ENCODE results near the gene POGZ. TPM values are rescaled to one million over a fixed set of nuclear protein-coding genes. Genes with fewer than 3 reads are reported as not detected.

Gene POGZ
- total RNA-seq (2016; rRNA removed; fragmentation: Illumina TruSeq; extraction: Trizol) (15.3 and 17.1 TPM in 2 replicates), polyA plus RNA-seq (2011; rRNA removed) (45.6 and 46.9 TPM in 2 replicates), polyA minus RNA-seq (2011; rRNA and poly(A)+ RNA removed; ENCODE audit: low replicate concordance) (103 and 173 TPM in 2 replicates), Bru-seq, nascent RNA (percentile 81 among the genes with signal in this experiment), BruChase-seq, experiment 1, labeled RNA remaining after a 6-hour chase (percentile 90 among the genes with signal in this experiment), BruChase-seq, experiment 2, labeled RNA remaining after a 2-hour chase (percentile 88 among the genes with signal in this experiment)
- total RNA-seq (2016; cell fraction: cytosol; rRNA removed; fragmentation: Illumina TruSeq; extraction: Trizol; ENCODE audit: low read depth) = 3.4 and 3.9 TPM in 2 replicates
- 14.3 and 16.4 TPM in 2 replicates for total RNA-seq (2016; cell fraction: insoluble cytoplasmic fraction; rRNA removed; fragmentation: Illumina TruSeq; extraction: Trizol)
- total RNA-seq (2016; cell fraction: membrane; rRNA removed; fragmentation: Illumina TruSeq; extraction: Trizol) = 7.3 and 9.4 TPM in 2 replicates
- total RNA-seq (2016; cell fraction: nucleus; rRNA removed; fragmentation: Illumina TruSeq; extraction: Trizol) = 26.6 and 27.0 TPM in 2 replicates
- 14.1 and 15.0 TPM in 2 replicates for polyA plus RNA-seq (2011; cell fraction: cytosol; rRNA removed)
- polyA plus RNA-seq (2011; cell fraction: nucleus; rRNA removed) = 85.3 and 95.0 TPM in 2 replicates
- 22.9 and 30.0 TPM in 2 replicates for polyA plus RNA-seq (2012)
- 0.70 and 1.2 TPM in 2 replicates for polyA plus RNA-seq (2016; cell fraction: cytosol; fragmentation: Illumina TruSeq; extraction: Trizol; ENCODE audit: low read depth)
- polyA plus RNA-seq (2016; cell fraction: insoluble cytoplasmic fraction; fragmentation: Illumina TruSeq; extraction: Trizol; ENCODE audit: low read depth) = 18.4 and 20.8 TPM in 2 replicates
- polyA plus RNA-seq (2016; cell fraction: membrane; fragmentation: Illumina TruSeq; extraction: Trizol; ENCODE audit: low read depth) = 2.7 and 2.9 TPM in 2 replicates
- polyA plus RNA-seq (2016; cell fraction: nucleus; fragmentation: Illumina TruSeq; extraction: Trizol; ENCODE audit: insufficient read depth, low read depth) = 55.5 and 69.5 TPM in 2 replicates
- 25.2 and 28.6 TPM in 2 replicates for polyA minus RNA-seq (2011; cell fraction: cytosol; rRNA and poly(A)+ RNA removed)
- polyA minus RNA-seq (2011; cell fraction: nucleus; rRNA and poly(A)+ RNA removed) = 80.1 and 101 TPM in 2 replicates
- long read RNA-seq, experiment 1, partial matches to known transcripts = 2 of 7 reads
- long read RNA-seq, experiment 1, other reads (novel, unspliced or antisense) = 5 of 7 reads
- long read RNA-seq, experiment 2, full-length matches to known transcripts = 2 of 25 reads
- long read RNA-seq, experiment 2, partial matches to known transcripts = 2 of 25 reads
- long read RNA-seq, experiment 2, other reads (novel, unspliced or antisense) = 21 of 25 reads

DNA sequence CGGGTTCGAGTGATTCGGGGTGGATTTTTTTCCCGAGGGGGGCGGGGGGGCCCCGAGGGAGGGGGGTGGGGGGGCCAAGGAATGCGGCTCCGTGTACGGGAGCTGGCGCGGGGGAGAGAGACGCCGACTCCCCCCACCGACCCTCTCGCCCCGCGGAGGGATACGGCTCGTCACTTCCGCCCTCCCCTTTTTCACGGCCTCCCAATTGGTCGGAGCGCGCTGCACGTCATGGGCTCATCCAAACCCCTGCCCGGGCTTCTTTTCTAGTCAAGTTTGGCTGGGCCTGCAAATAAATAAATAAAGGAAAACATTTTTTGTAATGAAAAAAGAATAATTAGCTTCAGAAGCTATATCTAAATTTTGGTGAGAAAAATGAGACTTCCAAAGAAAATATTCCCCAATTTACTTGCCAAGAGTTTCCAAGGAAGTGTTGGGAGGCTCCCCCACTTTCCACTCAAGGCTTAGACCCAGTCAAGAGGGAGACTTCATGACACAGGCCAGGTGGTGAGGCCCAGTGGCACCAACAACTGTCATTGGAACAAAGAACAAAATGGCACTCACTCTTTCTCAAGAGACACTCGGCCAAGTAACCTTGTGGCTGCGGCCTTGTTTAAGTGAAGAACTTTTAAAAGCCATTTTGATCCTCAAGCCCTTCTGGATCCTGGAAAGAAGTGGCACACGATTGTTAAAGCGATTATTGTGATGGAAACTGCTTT is at the start of gene POGZ:
TSS of gene POGZ (minus strand) at position 164 of the 716 bp plus-strand sequence. CDS start 17,290 bp downstream, outside the sequence.
- peak within 1 kb of the TSS; percentile 87 for H3K4me2 ChIP-seq (ENCODE audit: low read depth, low read length)
- peaks cover 22% of the 10 kb centered on the region; the same call in 1 of the 2 replicates for H4K20me1 ChIP-seq (ENCODE audit: insufficient read depth, low read length)
- peak within 1 kb of the TSS; percentile 71 to 87 (median 75) for H3K4me3 ChIP-seq (replicated peaks in 1 of 3; ENCODE audit: insufficient read depth in 1 of 3, low read depth in 2 of 3, low read length in 3 of 3)
- peak within 1 kb of the TSS; percentile 81 for H3K27ac ChIP-seq (ENCODE audit: extremely low read length, insufficient read depth, low read length)
- 0 out of 5 replicates have a peak, but pooled peaks cover 0 to 2% of the 10 kb centered on the region in 2 experiments for H3K27me3 ChIP-seq (ENCODE audit: control insufficient read depth in 1 of 2, insufficient read depth in 2 of 2, low read length in 2 of 2)
- peak within 1 kb of the TSS; percentile 89 for H2AFZ ChIP-seq (ENCODE audit: low read length)
- no peaks in the 10 kb centered on the region for H3K9me3 ChIP-seq (ENCODE audit: low read length)
- FAIRE-seq = no peak
- WGBS (ENCODE audit: low lambda C conversion rate) = 21% methylated on average over 18 of the region's 30 CpGs
- peak; percentile 83 for DNase-seq (ENCODE audit: low spot score)
- CTCF ChIA-PET (ENCODE audit: low intra/inter-chr PET ratio, low total read pairs) = no interaction called here
- intact Hi-C loops (cut with micrococcal nuclease; ENCODE audit: unreplicated experiment) (loop anchor here (1.0 kb wide), 1 partner anchor 14 kb away; no protein-coding TSS in a partner anchor), in situ Hi-C loops (cut with HindIII; ENCODE audit: extremely low pct_ligation_motif_present, low pct_unique_long_range_greater_than_20kb) (no loop called here)
- H3K4me1 ChIP-seq (ENCODE audit: insufficient read depth, low read length) = peaks cover 38% of the 10 kb centered on the region
- POLR2A ChIA-PET = interaction anchor here (1.0 to 1.9 kb wide), 6 partner anchors 14 to 132 kb away, joined by 3 to 19 read pairs (median 4); partner anchors contain the start of genes CGN and TUFT1
- TSS peak; percentile 60 for BruUV-seq (replicated peaks)
- H3K36me3 ChIP-seq (replicated peaks in 1 of 2; ENCODE audit: control insufficient read depth in 1 of 2, insufficient read depth in 2 of 2, low read length in 2 of 2) = no peaks in the 10 kb centered on the region
- H3K79me2 ChIP-seq (ENCODE audit: insufficient read depth, low read length) = peaks cover 37% of the 10 kb centered on the region
- peak within 1 kb of the TSS; percentile 70 for H3K9ac ChIP-seq (ENCODE audit: insufficient read depth, low read depth, low read length)
- peak; percentile 88 for ATAC-seq
- TF ChIP-seq ZNF709 (CRISPR knock-in tag; IDR thresholded peaks at IDR 0.05) (no peak), FOXO1 (CRISPR knock-in tag; IDR thresholded peaks at IDR 0.05) (no peak), SOX13 (IDR thresholded peaks at IDR 0.05) (peak; percentile 77), SOX13 (CRISPR knock-in tag; conservative IDR thresholded peaks at IDR 0.05 in 1 of 2, IDR thresholded peaks at IDR 0.05 in 1 of 2) (no peak), YEATS2 (CRISPR knock-in tag; IDR thresholded peaks at IDR 0.05; ENCODE audit: borderline replicate concordance) (peak; percentile 69; the same call in 1 of the 2 replicates), MYC (CRISPR knock-in tag; IDR thresholded peaks at IDR 0.05; ENCODE audit: borderline replicate concordance) (no peak; the same call in 1 of the 2 replicates), RNF2 (conservative IDR thresholded peaks at IDR 0.05; ENCODE audit: low read depth) (no peak), ELF4 (CRISPR knock-in tag; IDR thresholded peaks at IDR 0.05; ENCODE audit: borderline replicate concordance) (0 out of 2 replicates have a peak, but pooled peaks have one; percentile 38), NFRKB (IDR thresholded peaks at IDR 0.05) (no peak), KLF16 (CRISPR knock-in tag; IDR thresholded peaks at IDR 0.05) (0 out of 4 replicates have a peak, but pooled peaks of 1 of the 2 experiments have one; percentile 49), ZNF747 (CRISPR knock-in tag; IDR thresholded peaks at IDR 0.05; ENCODE audit: borderline replicate concordance) (no peak), ZBTB1 (CRISPR knock-in tag; IDR thresholded peaks at IDR 0.05; ENCODE audit: borderline replicate concordance) (no peak), SNAI1 (CRISPR knock-in tag; IDR thresholded peaks at IDR 0.05; ENCODE audit: borderline replicate concordance) (no peak), SSRP1 (CRISPR knock-in tag; IDR thresholded peaks at IDR 0.05) (no peak), ADNP (CRISPR knock-in tag; IDR thresholded peaks at IDR 0.05) (no peak), FOXA3 (CRISPR knock-in tag; IDR thresholded peaks at IDR 0.05) (no peak), MTA3 (CRISPR knock-in tag; IDR thresholded peaks at IDR 0.05) (no peak), KAT8 (CRISPR knock-in tag; IDR thresholded peaks at IDR 0.05) (peak; percentile 91)
- TF ChIP-seq, protein P1, sequence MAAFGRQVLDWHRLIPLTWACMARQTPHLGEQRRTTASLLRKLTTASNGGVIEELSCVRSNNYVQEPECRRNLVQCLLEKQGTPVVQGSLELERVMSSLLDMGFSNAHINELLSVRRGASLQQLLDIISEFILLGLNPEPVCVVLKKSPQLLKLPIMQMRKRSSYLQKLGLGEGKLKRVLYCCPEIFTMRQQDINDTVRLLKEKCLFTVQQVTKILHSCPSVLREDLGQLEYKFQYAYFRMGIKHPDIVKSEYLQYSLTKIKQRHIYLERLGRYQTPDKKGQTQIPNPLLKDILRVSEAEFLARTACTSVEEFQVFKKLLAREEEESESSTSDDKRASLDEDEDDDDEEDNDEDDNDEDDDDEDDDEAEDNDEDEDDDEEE (CRISPR knock-in tag; IDR thresholded peaks at IDR 0.05) = no peak

All from HepG2 (cell line).